ENCODE data around the gene MITF.

MITF gene

GRCh38 chr3:69833591-69833990 lies 94.3 kb downstream of the MITF start:
- Histone ChIP-seq H3K27me3 (ENCODE audit: control insufficient read depth in 1 of 2, insufficient read depth in 2 of 2, low read length in 2 of 2) (no peaks in the 10 kb centered on the region), H3K9me3 (ENCODE audit: control insufficient read depth in 2 of 2, low read length in 2 of 2) (no peaks in the 10 kb centered on the region), H3K27ac (ENCODE audit: low read length) (no peak overlapping the region), H3K4me3 (ENCODE audit: low read length in 2 of 2) (no peak overlapping the region), H3K4me1 (ENCODE audit: control insufficient read depth, insufficient read depth, low read length) (peaks cover 2% of the 10 kb centered on the region), H3K36me3 (ENCODE audit: control insufficient read depth in 2 of 2, insufficient read depth in 2 of 2, low read length in 2 of 2) (no peaks in the 10 kb centered on the region), H3K9ac (ENCODE audit: low read length in 2 of 2) (no peak overlapping the region)

DNA sequence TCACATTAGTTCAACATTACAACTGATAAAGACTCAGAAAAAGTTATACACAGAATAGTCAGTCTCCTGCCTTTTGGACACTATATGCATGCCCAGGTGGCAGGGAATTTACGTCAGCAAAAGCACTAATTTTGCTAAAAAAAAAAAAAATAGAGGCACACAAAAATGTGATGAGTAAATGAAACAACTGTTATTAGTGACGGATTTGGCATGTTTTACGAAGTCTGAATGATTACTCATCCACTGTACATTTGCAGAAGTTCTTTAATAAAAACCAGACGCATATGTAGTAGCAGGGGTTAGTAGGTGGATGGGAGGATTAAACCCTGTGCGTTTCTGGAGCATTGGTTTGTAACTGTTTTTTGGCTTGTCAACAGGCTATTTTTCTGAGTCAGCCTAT lies 99.0 kb downstream of the MITF start:
- no peak overlapping the region for H3K27ac ChIP-seq (ENCODE audit: low read length)
- no peak overlapping the region for H3K4me3 ChIP-seq (ENCODE audit: low read length in 2 of 2)
- H3K4me1 ChIP-seq (ENCODE audit: control insufficient read depth, insufficient read depth, low read length), result peaks cover 8% of the 10 kb centered on the region
- H3K27me3 ChIP-seq (ENCODE audit: control insufficient read depth in 1 of 2, insufficient read depth in 2 of 2, low read length in 2 of 2), result no peaks in the 10 kb centered on the region
- H3K9ac ChIP-seq (ENCODE audit: low read length in 2 of 2), result no peak overlapping the region
- H3K9me3 ChIP-seq (ENCODE audit: control insufficient read depth in 2 of 2, low read length in 2 of 2), result no peaks in the 10 kb centered on the region
- no peaks in the 10 kb centered on the region for H3K36me3 ChIP-seq (ENCODE audit: control insufficient read depth in 2 of 2, insufficient read depth in 2 of 2, low read length in 2 of 2)

- Histone ChIP-seq H3K27ac (ENCODE audit: low read length) (no peak overlapping the region), H3K36me3 (ENCODE audit: control insufficient read depth in 2 of 2, insufficient read depth in 2 of 2, low read length in 2 of 2) (no peaks in the 10 kb centered on the region), H3K9ac (ENCODE audit: low read length in 2 of 2) (no peak overlapping the region), H3K4me3 (ENCODE audit: low read length in 2 of 2) (no peak overlapping the region), H3K9me3 (ENCODE audit: control insufficient read depth in 2 of 2, low read length in 2 of 2) (no peaks in the 10 kb centered on the region), H3K4me1 (ENCODE audit: control insufficient read depth, insufficient read depth, low read length) (peaks cover 8% of the 10 kb centered on the region), H3K27me3 (ENCODE audit: control insufficient read depth in 1 of 2, insufficient read depth in 2 of 2, low read length in 2 of 2) (no peaks in the 10 kb centered on the region)
Observed at GRCh38 chr3:69838696-69839515, 99.6 kb downstream of the MITF start.

GRCh38 chr3:69842351-69842750 lies 103.1 kb downstream of the MITF start:
- Histone ChIP-seq H3K27ac (ENCODE audit: low read length) (no peak overlapping the region), H3K4me3 (ENCODE audit: low read length in 2 of 2) (no peak overlapping the region), H3K9me3 (ENCODE audit: control insufficient read depth in 2 of 2, low read length in 2 of 2) (no peaks in the 10 kb centered on the region), H3K4me1 (ENCODE audit: control insufficient read depth, insufficient read depth, low read length) (peaks cover 8% of the 10 kb centered on the region), H3K9ac (ENCODE audit: low read length in 2 of 2) (no peak overlapping the region), H3K36me3 (ENCODE audit: control insufficient read depth in 2 of 2, insufficient read depth in 2 of 2, low read length in 2 of 2) (no peaks in the 10 kb centered on the region), H3K27me3 (ENCODE audit: control insufficient read depth in 1 of 2, insufficient read depth in 2 of 2, low read length in 2 of 2) (no peaks in the 10 kb centered on the region)

GRCh38 chr3:69842789-69843188 lies 103.5 kb downstream of the MITF start:
- H3K27ac ChIP-seq (ENCODE audit: low read length), result no peak overlapping the region
- no peak overlapping the region for H3K9ac ChIP-seq (ENCODE audit: low read length in 2 of 2)
- no peaks in the 10 kb centered on the region for H3K36me3 ChIP-seq (ENCODE audit: control insufficient read depth in 2 of 2, insufficient read depth in 2 of 2, low read length in 2 of 2)
- no peaks in the 10 kb centered on the region for H3K27me3 ChIP-seq (ENCODE audit: control insufficient read depth in 1 of 2, insufficient read depth in 2 of 2, low read length in 2 of 2)
- no peak overlapping the region for H3K4me3 ChIP-seq (ENCODE audit: low read length in 2 of 2)
- peaks cover 8% of the 10 kb centered on the region for H3K4me1 ChIP-seq (ENCODE audit: control insufficient read depth, insufficient read depth, low read length)
- no peaks in the 10 kb centered on the region for H3K9me3 ChIP-seq (ENCODE audit: control insufficient read depth in 2 of 2, low read length in 2 of 2)

DNA sequence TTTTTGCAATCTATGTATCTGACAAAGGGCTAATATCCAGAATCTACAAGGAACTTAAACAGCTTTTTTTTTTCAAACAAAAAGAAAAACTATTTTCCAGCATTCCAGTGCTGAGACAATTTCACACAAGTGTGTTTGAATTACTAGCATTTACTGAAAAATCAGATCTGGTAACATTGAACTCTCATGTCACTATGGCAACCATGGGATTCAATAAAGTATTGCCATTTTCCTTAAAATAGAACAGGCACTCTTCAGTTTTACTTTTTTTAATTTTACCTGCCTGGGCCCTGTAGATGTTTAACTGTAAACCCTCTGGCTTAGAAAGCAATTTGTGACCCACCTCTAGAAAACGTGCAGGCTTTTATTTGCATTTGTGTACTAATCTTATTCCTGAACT lies 105.4 kb downstream of the MITF start:
- Histone ChIP-seq H3K27ac (ENCODE audit: low read length) (no peak overlapping the region), H3K4me1 (ENCODE audit: control insufficient read depth, insufficient read depth, low read length) (peaks cover 7% of the 10 kb centered on the region), H3K27me3 (ENCODE audit: control insufficient read depth in 1 of 2, insufficient read depth in 2 of 2, low read length in 2 of 2) (no peaks in the 10 kb centered on the region), H3K36me3 (ENCODE audit: control insufficient read depth in 2 of 2, insufficient read depth in 2 of 2, low read length in 2 of 2) (no peaks in the 10 kb centered on the region), H3K9ac (ENCODE audit: low read length in 2 of 2) (no peak overlapping the region), H3K4me3 (ENCODE audit: low read length in 2 of 2) (no peak overlapping the region), H3K9me3 (ENCODE audit: control insufficient read depth in 2 of 2, low read length in 2 of 2) (no peaks in the 10 kb centered on the region)

GRCh38 chr3:69847303-69847702 lies 108.0 kb downstream of the MITF start:
- H3K9me3 ChIP-seq (ENCODE audit: control insufficient read depth in 2 of 2, low read length in 2 of 2), result no peaks in the 10 kb centered on the region
- no peak overlapping the region for H3K9ac ChIP-seq (ENCODE audit: low read length in 2 of 2)
- H3K4me1 ChIP-seq (ENCODE audit: control insufficient read depth, insufficient read depth, low read length), result peaks cover 7% of the 10 kb centered on the region
- no peaks in the 10 kb centered on the region for H3K36me3 ChIP-seq (ENCODE audit: control insufficient read depth in 2 of 2, insufficient read depth in 2 of 2, low read length in 2 of 2)
- no peak overlapping the region for H3K4me3 ChIP-seq (ENCODE audit: low read length in 2 of 2)
- no peaks in the 10 kb centered on the region for H3K27me3 ChIP-seq (ENCODE audit: control insufficient read depth in 1 of 2, insufficient read depth in 2 of 2, low read length in 2 of 2)
- no peak overlapping the region for H3K27ac ChIP-seq (ENCODE audit: low read length)

GRCh38 chr3:69848113-69848512 lies 108.8 kb downstream of the MITF start:
- Histone ChIP-seq H3K4me1 (ENCODE audit: control insufficient read depth, insufficient read depth, low read length) (peaks cover 4% of the 10 kb centered on the region), H3K27me3 (ENCODE audit: control insufficient read depth in 1 of 2, insufficient read depth in 2 of 2, low read length in 2 of 2) (no peaks in the 10 kb centered on the region), H3K36me3 (ENCODE audit: control insufficient read depth in 2 of 2, insufficient read depth in 2 of 2, low read length in 2 of 2) (no peaks in the 10 kb centered on the region), H3K4me3 (ENCODE audit: low read length in 2 of 2) (no peak overlapping the region), H3K9ac (ENCODE audit: low read length in 2 of 2) (no peak overlapping the region), H3K9me3 (ENCODE audit: control insufficient read depth in 2 of 2, low read length in 2 of 2) (no peaks in the 10 kb centered on the region), H3K27ac (ENCODE audit: low read length) (no peak overlapping the region)

DNA sequence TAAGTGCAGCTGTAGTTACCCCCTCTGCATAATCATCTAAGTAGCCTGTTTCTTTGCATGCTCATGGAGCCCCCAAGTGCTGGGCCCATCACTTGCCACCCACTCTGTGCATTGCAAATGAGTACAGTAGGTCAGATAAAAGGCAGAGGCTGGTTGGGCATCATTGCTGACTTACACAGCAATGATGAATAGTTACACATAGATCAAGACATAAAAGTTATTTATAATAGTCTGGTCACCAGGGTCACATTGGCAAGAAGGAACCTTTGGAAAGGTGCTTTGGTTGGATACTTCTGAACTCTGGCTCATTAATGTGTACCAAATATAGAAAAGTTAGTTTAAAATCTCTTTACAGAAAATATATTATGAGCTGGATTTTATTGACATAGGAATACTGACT lies 111.6 kb downstream of the MITF start:
- no peaks in the 10 kb centered on the region for H3K27me3 ChIP-seq (ENCODE audit: control insufficient read depth in 1 of 2, insufficient read depth in 2 of 2, low read length in 2 of 2)
- no peak overlapping the region for H3K9ac ChIP-seq (ENCODE audit: low read length in 2 of 2)
- no peaks in the 10 kb centered on the region for H3K36me3 ChIP-seq (ENCODE audit: control insufficient read depth in 2 of 2, insufficient read depth in 2 of 2, low read length in 2 of 2)
- no peaks in the 10 kb centered on the region for H3K9me3 ChIP-seq (ENCODE audit: control insufficient read depth in 2 of 2, low read length in 2 of 2)
- H3K27ac ChIP-seq (ENCODE audit: low read length), result no peak overlapping the region
- peaks cover 7% of the 10 kb centered on the region for H3K4me1 ChIP-seq (ENCODE audit: control insufficient read depth, insufficient read depth, low read length)
- no peak overlapping the region for H3K4me3 ChIP-seq (ENCODE audit: low read length in 2 of 2)

DNA sequence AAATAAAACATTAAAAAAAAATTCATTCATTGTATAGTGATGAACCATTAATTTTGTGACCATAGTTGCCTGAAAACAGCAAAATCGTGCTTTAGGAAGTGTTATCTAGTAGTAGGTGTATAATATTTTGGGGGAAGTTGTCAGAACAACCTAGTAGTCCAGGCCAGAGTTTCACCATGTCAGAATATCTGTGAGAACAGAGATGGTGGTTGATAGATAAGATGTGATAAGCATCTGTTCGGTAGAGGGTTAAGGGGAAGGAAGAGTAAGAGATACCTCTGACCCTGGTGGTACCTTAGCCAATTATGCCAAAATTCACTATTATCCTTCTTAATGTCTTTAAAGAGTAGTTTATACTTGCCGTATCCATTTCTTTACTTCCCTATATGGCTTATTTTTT lies 113.8 kb downstream of the MITF start:
- Histone ChIP-seq H3K4me1 (ENCODE audit: control insufficient read depth, insufficient read depth, low read length) (peaks cover 9% of the 10 kb centered on the region), H3K9ac (ENCODE audit: low read length in 2 of 2) (no peak overlapping the region), H3K9me3 (ENCODE audit: control insufficient read depth in 2 of 2, low read length in 2 of 2) (no peaks in the 10 kb centered on the region), H3K36me3 (ENCODE audit: control insufficient read depth in 2 of 2, insufficient read depth in 2 of 2, low read length in 2 of 2) (no peaks in the 10 kb centered on the region), H3K27ac (ENCODE audit: low read length) (no peak overlapping the region), H3K4me3 (ENCODE audit: low read length in 2 of 2) (no peak overlapping the region), H3K27me3 (ENCODE audit: control insufficient read depth in 1 of 2, insufficient read depth in 2 of 2, low read length in 2 of 2) (no peaks in the 10 kb centered on the region)

DNA sequence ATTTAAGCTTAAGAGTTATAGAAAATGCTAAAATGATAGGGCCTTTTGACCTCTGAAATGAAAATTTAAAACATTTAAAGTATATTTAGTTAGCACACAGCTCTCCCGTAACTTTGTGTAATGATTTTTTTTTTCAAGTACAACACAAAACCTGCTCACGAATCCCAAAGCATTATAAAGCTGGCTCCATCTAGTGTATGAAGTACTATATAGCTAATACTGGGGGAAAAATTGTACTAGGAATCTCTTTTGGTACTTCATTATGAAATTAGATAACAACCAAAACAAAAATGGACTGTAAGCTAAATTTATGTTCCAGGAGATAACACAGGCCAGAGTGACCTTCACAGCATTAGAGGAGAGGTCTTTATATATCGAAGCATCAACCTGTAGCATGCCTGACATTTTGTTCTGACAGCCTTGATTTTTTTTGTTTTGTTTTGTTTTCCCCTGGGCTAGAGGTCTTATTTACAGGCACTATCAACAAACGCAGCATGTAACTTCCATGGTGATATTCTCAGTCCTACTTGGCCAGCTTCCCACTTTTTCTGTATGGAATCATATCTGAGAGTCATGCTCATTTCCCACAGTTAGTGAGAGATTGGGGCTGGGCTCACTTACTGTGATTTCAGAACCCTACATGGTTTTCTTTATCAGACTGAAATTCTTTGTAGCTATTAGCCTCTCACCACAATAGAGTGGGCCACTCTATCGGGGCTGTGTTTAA lies 116.3 kb downstream of the MITF start:
- no peak overlapping the region for H3K4me3 ChIP-seq (ENCODE audit: low read length in 2 of 2)
- H3K27me3 ChIP-seq (ENCODE audit: control insufficient read depth in 1 of 2, insufficient read depth in 2 of 2, low read length in 2 of 2), result no peaks in the 10 kb centered on the region
- H3K9me3 ChIP-seq (ENCODE audit: control insufficient read depth in 2 of 2, low read length in 2 of 2), result no peaks in the 10 kb centered on the region
- H3K27ac ChIP-seq (ENCODE audit: low read length), result no peak overlapping the region
- H3K4me1 ChIP-seq (ENCODE audit: control insufficient read depth, insufficient read depth, low read length), result peaks cover 4% of the 10 kb centered on the region
- no peaks in the 10 kb centered on the region for H3K36me3 ChIP-seq (ENCODE audit: control insufficient read depth in 2 of 2, insufficient read depth in 2 of 2, low read length in 2 of 2)
- no peak overlapping the region for H3K9ac ChIP-seq (ENCODE audit: low read length in 2 of 2)
